GM12878 (cell line): ENCODE data around the gene DERL2. TPM values are rescaled to one million over a fixed set of nuclear protein-coding genes. Genes with fewer than 3 reads are reported as not detected.
"Not testable (repeated sequence)": the region's sequence is repeated elsewhere in the genome, so short reads cannot be mapped to it uniquely, and the experiment has no call there.

Experiments
- ATAC-seq: fragments of 200-7000 bp; cut with Tn5 transposase; 3 replicates; pipeline ENCODE4 v1.9.1; 2020; ENCODE audit warnings: mild to moderate bottlenecking, moderate library complexity
- BruUV-seq: library from RNA; stranded (reverse); fragments of 400-500 nt; replicated peaks from 2 replicates; lab custom pipeline; 2021; lab: Mats Ljungman, UMichigan
- CTCF ChIA-PET: fragments of 300-600 bp; sonication (Branson Sonifier 250); formaldehyde crosslinking; extraction: SDS; loops from one replicate; lab custom pipeline; 2021; ENCODE audit warnings: inconsistent platforms; lab: Yijun Ruan, JAX
- POLR2A ChIA-PET: fragments of 350-600 bp; formaldehyde crosslinking; extraction: SDS; loops from one replicate; lab custom pipeline; 2021; ENCODE audit warnings: inconsistent platforms; lab: Charles Lee
- RAD21 ChIA-PET: fragments of 300-600 bp; sonication (Branson Sonifier 250); formaldehyde crosslinking; loops from one replicate; lab custom pipeline; 2023; ENCODE audit warnings: antibody characterized with exemption; ENCODE audit not compliant: unreplicated experiment; lab: Charles Lee
- SMC1A ChIA-PET: fragments of 300-600 bp; sonication (Branson Sonifier 250); formaldehyde crosslinking; loops from one replicate; lab custom pipeline; 2023; ENCODE audit not compliant: unreplicated experiment, uncharacterized antibody; lab: Charles Lee
- DNase-seq: peaks from one replicate; pipeline ENCODE4 v3.0.0-alpha.2; 2011; ENCODE audit warnings: low read depth, low spot score
- FAIRE-seq: peaks from 3 replicates; lab custom pipeline; 2011; peaks lifted over from hg19 to GRCh38; lab: Jason Lieb, UNC
- H2AFZ ChIP-seq: 2 replicates; pipeline ENCODE4 v1.6.0; 2011; ENCODE audit warnings: low read depth, low read length, control low read depth; ENCODE audit not compliant: control insufficient read depth
- H3K27ac ChIP-seq: 2 replicates; pipeline ENCODE4 v1.5.1; 2011; ENCODE audit warnings: control low read depth; ENCODE audit not compliant: control insufficient read depth, insufficient read depth
- H3K27me3 ChIP-seq, 2 experiments: replicated peaks in 1 of 2; 2 replicates each; pipeline versions ENCODE4 v1.6.0 to v1.6.1; 2011; ENCODE audit warnings: low read length in 1 of 2; ENCODE audit not compliant: control insufficient read depth in 2 of 2, insufficient read depth in 2 of 2
- H3K36me3 ChIP-seq, 2 experiments: 2 replicates each; pipeline ENCODE4 v1.5.1; 2011; ENCODE audit warnings: low read length in 1 of 2; ENCODE audit not compliant: control insufficient read depth in 2 of 2, insufficient read depth in 2 of 2
- H3K4me1 ChIP-seq: 2 replicates; pipeline ENCODE4 v1.6.1; 2011; ENCODE audit warnings: mild to moderate bottlenecking, low read length, moderate library complexity, mixed read lengths; ENCODE audit not compliant: control insufficient read depth, insufficient read depth
- H3K4me2 ChIP-seq: 2 replicates; pipeline ENCODE4 v1.6.0; 2011; ENCODE audit warnings: control low read depth; ENCODE audit not compliant: control insufficient read depth, insufficient read depth
- H3K4me3 ChIP-seq: fragments of 200-600 bp; sonication (generic); 2 replicates; pipeline ENCODE4 v1.5.1; 2016
- H3K79me2 ChIP-seq: 2 replicates; pipeline ENCODE4 v1.6.0; 2011; ENCODE audit warnings: low read length; ENCODE audit not compliant: control insufficient read depth, insufficient read depth
- H3K9ac ChIP-seq: 2 replicates; pipeline ENCODE4 v1.8.0; 2011; ENCODE audit warnings: low read length, control low read depth, mixed read lengths; ENCODE audit not compliant: control insufficient read depth, insufficient read depth
- H3K9me3 ChIP-seq: replicated peaks from 3 replicates; pipeline ENCODE4 v1.5.1; 2011; ENCODE audit warnings: mild to moderate bottlenecking, low read length; ENCODE audit not compliant: control insufficient read depth, insufficient read depth
- H4K20me1 ChIP-seq: 2 replicates; pipeline ENCODE4 v1.6.0; 2011; ENCODE audit not compliant: control insufficient read depth, insufficient read depth
- BCL3 ChIP-seq: IDR thresholded peaks from 2 replicates; pipeline ENCODE4 v1.6.1; 2011; ENCODE audit warnings: borderline replicate concordance, low read depth, mild to moderate bottlenecking, moderate library complexity, low read length; ENCODE audit not compliant: insufficient read depth, poor library complexity, severe bottlenecking
- FOXM1 ChIP-seq: IDR thresholded peaks from 2 replicates; pipeline ENCODE4 v1.6.1; 2012; ENCODE audit warnings: low read depth, mild to moderate bottlenecking, inconsistent platforms, low read length, moderate library complexity
- HDAC2 ChIP-seq: fragments of 200-600 bp; sonication (generic); IDR thresholded peaks from 2 replicates; pipeline ENCODE4 v1.6.1; 2017
- SKIL ChIP-seq: fragments of 450-650 bp; IDR thresholded peaks from 2 replicates; pipeline ENCODE4 v1.6.1; 2017; ENCODE audit warnings: mild to moderate bottlenecking, low read depth, inconsistent platforms; ENCODE audit not compliant: poor library complexity, severe bottlenecking
- SP1 ChIP-seq: IDR thresholded peaks from one replicate; pipeline ENCODE4 v1.6.1; 2011; ENCODE audit warnings: low read depth, low read length
- SREBF2 ChIP-seq: IDR thresholded peaks from 2 replicates; pipeline ENCODE4 v1.6.1; 2012; ENCODE audit warnings: mild to moderate bottlenecking, low read length
- ZNF384 ChIP-seq: IDR thresholded peaks from 2 replicates; pipeline ENCODE4 v1.6.1; 2012; ENCODE audit warnings: low read depth, mild to moderate bottlenecking, low read length, improper control_type of control experiment, borderline replicate concordance
- ZSCAN29 ChIP-seq: fragments of 450-650 bp; IDR thresholded peaks from 2 replicates; pipeline ENCODE4 v1.6.1; 2017; ENCODE audit warnings: mild to moderate bottlenecking, moderate library complexity
- WGBS: methylation state at CpG from one replicate; pipeline ENCODE4 v1.1.6; 2016; ENCODE audit warnings: low lambda C conversion rate; ENCODE audit not compliant: insufficient replicate concordance, insufficient coverage; ENCODE audit errors: missing lambda C conversion rate; 5-methylcytosine and 5-hydroxymethylcytosine counted together
- in situ Hi-C: fragments of 300-500 bp; cut with MboI; formaldehyde crosslinking; loops from 9 replicates; pipeline ENCODE4 v1.14.3; 2018; ENCODE audit warnings: mixed read lengths
- intact Hi-C: fragments of 100-400 bp; cut with micrococcal nuclease; formaldehyde crosslinking; loops from one replicate; pipeline ENCODE4 v1.14.2; 2022; ENCODE audit not compliant: unreplicated experiment
- polyA plus RNA-seq, 11 experiments: library from polyadenylated mRNA; depleted of rRNA in 4 of 11; unstranded in 6 of 11; stranded (reverse) in 5 of 11; fragments of >200 nt; fragmentation: Nextera tagmentation in 4 of 11; fragmentation: Illumina TruSeq in 1 of 11; extraction: Ambion mirVana in 4 of 11; extraction: Trizol in 1 of 11; gene quantifications; 1 replicate in 1 of 11; 2 replicates in 10 of 11; pipeline versions ENCODE4 v1.2.1 to v1.2.3, GENCODE V29; 2011 to 2016; ENCODE audit warnings: inconsistent platforms in 2 of 11, missing spikeins in 2 of 11, low read depth in 1 of 11
- total RNA-seq, 4 experiments: library from RNA; depleted of rRNA in 3 of 4; stranded (reverse); fragments of >200 nt in 3 of 4; fragmentation: Illumina TruSeq in 1 of 4; extraction: Trizol in 1 of 4; gene quantifications; 2 replicates each; pipeline versions ENCODE4 v1.2.1 to v1.2.3, GENCODE V29; 2013 to 2021

Gene DERL2
- total and polyA plus RNA-seq, 10 of the 15 experiments (the other 5 are each of a cell fraction or from before 2014, with no cell fraction given), result 40.5 to 236 (median 69.3) TPM

GRCh38 chr17:5437721-5438317 lies 48.2 kb downstream of the DERL2 start:
- H3K9me3 ChIP-seq, result no peaks in the 10 kb centered on the region
- in situ Hi-C loops, result no loop called here
- peaks cover 38% of the 10 kb centered on the region for H3K79me2 ChIP-seq
- H3K4me1 ChIP-seq, result peaks cover 9% of the 10 kb centered on the region; the same call in 1 of the 2 replicates
- H3K27ac ChIP-seq, result peak overlapping the region; percentile 82
- H4K20me1 ChIP-seq, result no peaks in the 10 kb centered on the region
- ChIA-PET SMC1A (interaction anchor here (0.6 to 2.5 kb wide), 4 partner anchors 19 to 189 kb away, joined by 3 to 10 read pairs (median 6); partner anchors contain the start of gene NUP88), CTCF (interaction anchor here (0.9 to 4.5 kb wide), 5 partner anchors 30 to 528 kb away, joined by 3 to 55 read pairs (median 4); no protein-coding TSS in a partner anchor), RAD21 (no interaction called here), POLR2A (no interaction called here)
- FAIRE-seq (no peak), DNase-seq (no peak), ATAC-seq (no peak)
- H3K9ac ChIP-seq, result peak overlapping the region; percentile 91
- intact Hi-C loops, result loop anchor here (5.0 kb wide), 1 partner anchor 241 kb away; no protein-coding TSS in a partner anchor
- H2AFZ ChIP-seq, result no peak overlapping the region
- no TSS peak for BruUV-seq
- H3K36me3 ChIP-seq, result peaks cover 19 to 24% of the 10 kb centered on the region in 2 experiments; a peak in 3 of 4 replicates
- no peaks in the 10 kb centered on the region for H3K27me3 ChIP-seq
- peak overlapping the region; percentile 81 for H3K4me3 ChIP-seq
- H3K4me2 ChIP-seq, result peak overlapping the region; percentile 72
- 60% methylated on average over 5 of the region's 5 CpGs for WGBS
- TF ChIP-seq SKIL (no peak), BCL3 (no peak), FOXM1 (no peak), HDAC2 (no peak), SREBF2 (no peak), ZNF384 (no peak), ZSCAN29 (no peak), SP1 (no peak)

GRCh38 chr17:5435781-5436315 lies 50.1 kb downstream of the DERL2 start:
- peak overlapping the region; percentile 81; the same call in 1 of the 2 replicates for H3K4me3 ChIP-seq
- in situ Hi-C loops, DNase-seq, BruUV-seq, FAIRE-seq, ATAC-seq, H3K9ac ChIP-seq, H3K27me3 ChIP-seq, H3K4me1 ChIP-seq, H2AFZ ChIP-seq, H3K27ac ChIP-seq, H4K20me1 ChIP-seq, H3K9me3 ChIP-seq: not testable (repeated sequence)
- intact Hi-C loops, result loop anchor here (5.0 kb wide), 1 partner anchor 239 kb away; no protein-coding TSS in a partner anchor
- POLR2A ChIA-PET, result interaction anchor here (0.6 to 1.0 kb wide), 6 partner anchors 8 to 730 kb away, joined by 3 to 5 read pairs (median 3); partner anchors contain the start of genes NUP88 and RPAIN
- SMC1A ChIA-PET, result interaction anchor here (1.1 to 1.8 kb wide), 5 partner anchors 12 to 323 kb away, joined by 3 to 4 read pairs (median 3); no protein-coding TSS in a partner anchor
- RAD21 ChIA-PET, result interaction anchor here (0.7 to 1.1 kb wide), 3 partner anchors 16 to 1211 kb away, joined by 3 to 4 read pairs (median 3); partner anchors contain the start of genes NUP88 and RPAIN
- 0 out of 2 replicates have a peak overlapping the region, but pooled peaks have one; percentile 5 for H3K4me2 ChIP-seq
- CTCF ChIA-PET, result interaction anchor here (0.6 to 1.9 kb wide), 4 partner anchors 17 to 243 kb away, joined by 3 to 6 read pairs (median 4); partner anchors contain the start of gene NUP88
- H3K79me2 ChIP-seq, result peaks cover 38% of the 10 kb centered on the region
- 60% methylated on average over 5 of the region's 12 CpGs for WGBS
- peaks cover 26 to 37% of the 10 kb centered on the region in 2 experiments for H3K36me3 ChIP-seq
